Measurements from ENCODE around the gene ISX. TPM values are rescaled to one million over a fixed set of nuclear protein-coding genes. Genes with fewer than 3 reads are reported as not detected.

ISX gene
- total and polyA plus RNA-seq, 9 of the 15 experiments (the other 6 are each of a cell fraction or from before 2014, with no cell fraction given) = 0.03 to 0.36 (median 0.07) TPM

DNA sequence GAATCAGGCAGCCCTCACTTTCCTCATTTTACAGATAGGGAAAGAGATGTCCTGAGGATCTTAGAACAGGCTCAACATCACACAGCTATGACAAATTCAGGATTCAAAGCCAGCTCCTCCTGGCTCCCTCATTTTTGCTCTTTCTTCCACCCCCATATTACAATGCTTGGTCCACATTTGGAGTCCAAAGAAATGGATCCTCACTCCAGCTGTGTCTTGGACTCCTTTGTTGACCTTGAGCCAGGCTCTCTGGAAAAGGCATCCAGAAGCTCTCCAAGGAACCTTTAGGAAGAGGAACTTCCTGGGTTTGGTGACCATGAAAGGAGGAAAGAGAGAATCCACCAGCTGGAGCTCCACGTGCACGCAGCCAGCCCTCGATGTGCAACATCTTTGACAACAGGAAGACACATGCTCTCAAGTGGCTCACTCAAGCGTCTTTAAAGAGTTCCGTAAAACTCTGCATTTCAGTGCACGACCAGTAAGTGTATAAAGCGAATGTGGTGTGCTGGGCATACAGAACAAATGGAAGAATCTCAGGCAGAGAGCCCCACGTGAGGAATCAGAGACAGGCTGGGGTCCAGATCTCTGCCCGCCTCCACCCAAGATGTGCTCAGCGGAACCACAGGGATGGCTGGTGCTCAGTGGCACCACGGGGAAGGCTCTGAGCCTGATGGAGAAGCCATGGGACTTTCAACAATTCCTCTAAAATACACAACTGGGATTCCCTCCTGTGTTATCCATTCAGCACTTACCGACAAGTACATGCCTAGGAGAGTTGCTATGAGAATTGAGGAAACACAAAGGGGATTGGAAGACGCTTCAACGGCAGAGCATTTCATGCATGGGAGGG, 48.4 kb downstream of the ISX start:
- Histone ChIP-seq H3K36me3 (ENCODE audit: control insufficient read depth, insufficient read depth, low read length) (no peaks in the 10 kb centered on the region), H3K4me3 (no peak overlapping the region), H4K20me1 (replicated peaks; ENCODE audit: control insufficient read depth, insufficient read depth, low read length) (no peaks in the 10 kb centered on the region), H3K79me2 (ENCODE audit: control insufficient read depth, insufficient read depth, low read length) (no peaks in the 10 kb centered on the region), H3K4me2 (ENCODE audit: insufficient read depth, low read length) (no peak overlapping the region), H3K4me1 (replicated peaks in 1 of 2; ENCODE audit: control insufficient read depth in 2 of 2, insufficient read depth in 2 of 2, low read length in 2 of 2) (no peaks in the 10 kb centered on the region), H3K27me3 (ENCODE audit: control insufficient read depth in 2 of 2, insufficient read depth in 2 of 2, low read length in 2 of 2) (no peaks in the 10 kb centered on the region), H2AFZ (ENCODE audit: low read depth, low read length) (no peak overlapping the region), H3K9ac (ENCODE audit: insufficient read depth in 1 of 2, low read depth in 2 of 2, low read length in 2 of 2) (no peak overlapping the region), H3K9me3 (replicated peaks; ENCODE audit: control insufficient read depth, insufficient read depth, low read depth, low read length) (no peaks in the 10 kb centered on the region), H3K9me1 (ENCODE audit: control insufficient read depth, insufficient read depth, low read length) (no peaks in the 10 kb centered on the region), H3K27ac (ENCODE audit: extremely low read depth, low read depth, low read length) (no peak overlapping the region)
- ChIA-PET POLR2A (no interaction called here), CTCF (ENCODE audit: low intra/inter-chr PET ratio) (no interaction called here)
- in situ Hi-C loops (cut with MboI) = no loop called here
- BruUV-seq (replicated peaks) = no TSS peak
- no peak for FAIRE-seq
- 69% methylated on average over 14 of the region's 14 CpGs for WGBS (ENCODE audit: insufficient coverage, low coverage, missing lambda C conversion rate)
- intact Hi-C loops (cut with micrococcal nuclease) = no loop called here
- no peak for ATAC-seq
- TF ChIP-seq SMARCE1 (IDR thresholded peaks at IDR 0.05) (no peak), POLR2G (IDR thresholded peaks at IDR 0.05; ENCODE audit: low read depth, low read length) (no peak), ILK (tag; IDR thresholded peaks at IDR 0.05; ENCODE audit: borderline replicate concordance, low read depth) (no peak), NFXL1 (CRISPR knock-in tag; IDR thresholded peaks at IDR 0.05) (no peak), ZNF408 (CRISPR knock-in tag; IDR thresholded peaks at IDR 0.05; ENCODE audit: low read depth) (no peak), JUND (IDR thresholded peaks at IDR 0.05; ENCODE audit: borderline replicate concordance, low read depth, low read length) (no peak), JUND (tag; IDR thresholded peaks at IDR 0.05; ENCODE audit: borderline replicate concordance, low read depth, low read length) (no peak), RFX1 (IDR thresholded peaks at IDR 0.05) (no peak)
- TF ChIP-seq, protein P1, sequence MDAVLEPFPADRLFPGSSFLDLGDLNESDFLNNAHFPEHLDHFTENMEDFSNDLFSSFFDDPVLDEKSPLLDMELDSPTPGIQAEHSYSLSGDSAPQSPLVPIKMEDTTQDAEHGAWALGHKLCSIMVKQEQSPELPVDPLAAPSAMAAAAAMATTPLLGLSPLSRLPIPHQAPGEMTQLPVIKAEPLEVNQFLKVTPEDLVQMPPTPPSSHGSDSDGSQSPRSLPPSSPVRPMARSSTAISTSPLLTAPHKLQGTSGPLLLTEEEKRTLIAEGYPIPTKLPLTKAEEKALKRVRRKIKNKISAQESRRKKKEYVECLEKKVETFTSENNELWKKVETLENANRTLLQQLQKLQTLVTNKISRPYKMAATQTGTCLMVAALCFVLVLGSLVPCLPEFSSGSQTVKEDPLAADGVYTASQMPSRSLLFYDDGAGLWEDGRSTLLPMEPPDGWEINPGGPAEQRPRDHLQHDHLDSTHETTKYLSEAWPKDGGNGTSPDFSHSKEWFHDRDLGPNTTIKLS (IDR thresholded peaks at IDR 0.05; ENCODE audit: borderline replicate concordance, low read depth) = no peak
- TF ChIP-seq, protein P2, sequence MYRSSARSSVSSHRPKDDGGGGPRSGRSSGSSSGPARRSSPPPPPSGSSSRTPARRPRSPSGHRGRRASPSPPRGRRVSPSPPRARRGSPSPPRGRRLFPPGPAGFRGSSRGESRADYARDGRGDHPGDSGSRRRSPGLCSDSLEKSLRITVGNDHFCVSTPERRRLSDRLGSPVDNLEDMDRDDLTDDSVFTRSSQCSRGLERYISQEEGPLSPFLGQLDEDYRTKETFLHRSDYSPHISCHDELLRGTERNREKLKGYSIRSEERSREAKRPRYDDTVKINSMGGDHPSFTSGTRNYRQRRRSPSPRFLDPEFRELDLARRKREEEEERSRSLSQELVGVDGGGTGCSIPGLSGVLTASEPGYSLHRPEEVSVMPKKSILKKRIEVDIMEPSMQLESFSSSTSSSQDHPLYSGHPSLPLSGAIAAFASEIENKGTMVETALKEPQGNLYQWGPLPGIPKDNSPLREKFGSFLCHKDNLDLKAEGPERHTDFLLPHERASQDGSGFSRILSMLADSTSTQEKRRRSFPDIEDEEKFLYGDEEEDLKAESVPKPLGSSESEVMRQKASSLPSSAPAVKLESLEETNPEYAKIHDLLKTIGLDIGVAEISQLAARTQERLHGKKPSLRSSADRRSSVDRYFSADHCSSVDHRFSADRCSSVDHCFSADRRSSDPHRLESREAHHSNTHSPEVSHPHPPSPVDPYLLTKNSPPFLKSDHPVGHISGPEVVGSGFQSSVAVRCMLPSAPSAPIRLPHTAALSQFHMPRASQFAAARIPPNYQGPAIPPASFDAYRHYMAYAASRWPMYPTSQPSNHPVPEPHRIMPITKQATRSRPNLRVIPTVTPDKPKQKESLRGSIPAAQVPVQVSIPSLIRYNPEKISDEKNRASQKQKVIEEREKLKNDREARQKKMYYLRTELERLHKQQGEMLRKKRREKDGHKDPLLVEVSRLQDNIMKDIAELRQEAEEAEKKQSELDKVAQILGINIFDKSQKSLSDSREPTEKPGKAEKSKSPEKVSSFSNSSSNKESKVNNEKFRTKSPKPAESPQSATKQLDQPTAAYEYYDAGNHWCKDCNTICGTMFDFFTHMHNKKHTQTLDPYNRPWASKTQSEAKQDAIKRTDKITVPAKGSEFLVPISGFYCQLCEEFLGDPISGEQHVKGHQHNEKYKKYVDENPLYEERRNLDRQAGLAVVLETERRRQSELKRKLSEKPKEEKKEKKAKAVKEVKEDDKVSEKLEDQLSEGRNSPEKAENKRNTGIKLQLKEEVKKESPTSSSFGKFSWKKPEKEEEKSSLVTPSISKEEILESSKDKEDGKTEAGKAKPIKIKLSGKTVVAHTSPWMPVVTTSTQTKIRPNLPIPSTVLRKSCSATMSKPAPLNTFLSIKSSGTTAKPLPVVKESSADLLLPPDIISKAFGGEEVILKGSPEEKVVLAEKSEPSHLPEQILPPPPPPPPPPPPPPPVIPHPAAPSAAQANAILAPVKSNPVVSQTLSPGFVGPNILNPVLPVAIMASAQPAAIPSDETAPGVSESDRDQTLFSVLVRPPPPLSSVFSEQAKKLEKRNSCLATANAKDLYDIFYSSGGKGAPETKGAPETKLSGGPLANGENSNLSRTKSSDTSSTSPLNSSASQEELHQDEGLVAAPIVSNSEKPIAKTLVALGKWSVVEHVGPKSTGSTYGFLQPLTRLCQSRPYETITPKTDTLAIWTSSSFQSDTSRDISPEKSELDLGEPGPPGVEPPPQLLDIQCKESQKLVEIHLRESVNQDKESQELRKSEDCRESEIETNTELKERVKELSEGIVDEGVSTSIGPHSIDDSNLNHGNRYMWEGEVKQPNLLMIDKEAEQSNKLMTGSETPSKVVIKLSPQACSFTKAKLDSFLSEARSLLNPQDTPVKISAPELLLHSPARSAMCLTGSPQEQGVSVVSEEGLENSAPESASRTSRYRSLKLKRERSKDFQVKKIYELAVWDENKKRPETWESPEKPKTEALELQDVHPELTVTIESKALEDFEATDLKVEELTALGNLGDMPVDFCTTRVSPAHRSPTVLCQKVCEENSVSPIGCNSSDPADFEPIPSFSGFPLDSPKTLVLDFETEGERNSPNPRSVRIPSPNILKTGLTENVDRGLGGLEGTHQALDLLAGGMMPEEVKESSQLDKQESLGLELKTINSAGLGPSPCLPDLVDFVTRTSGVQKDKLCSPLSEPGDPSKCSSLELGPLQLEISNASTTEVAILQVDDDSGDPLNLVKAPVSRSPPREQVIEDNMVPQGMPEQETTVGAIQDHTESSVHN (IDR thresholded peaks at IDR 0.05; ENCODE audit: borderline replicate concordance in 1 of 2, low read depth in 1 of 2) = no peak
- no peak for DNase-seq (ENCODE audit: extremely low read depth in 1 of 4, low spot score in 3 of 4)
